RWPE2 (cell line): Measurements from ENCODE around the gene RGMA.

Experiments used
- ATAC-seq: fragments of 200-7000 bp; cut with Tn5 transposase; 3 replicates; pipeline ENCODE4 v1.9.1; 2021; ENCODE audit warnings: low read depth
- DNase-seq: peaks from one replicate; pipeline ENCODE4 v3.0.0-alpha.2; 2020; ENCODE audit warnings: low spot score
- H3K27ac ChIP-seq: fragments of 450-650 bp; 2 replicates; pipeline ENCODE4 v1.5.1; 2017; ENCODE audit warnings: mild to moderate bottlenecking; ENCODE audit not compliant: poor library complexity, severe bottlenecking
- H3K27me3 ChIP-seq: fragments of 250-450 bp; sonication (Bioruptor Pico); 2 replicates; pipeline ENCODE4 v1.5.1; 2021; ENCODE audit warnings: mild to moderate bottlenecking, moderate library complexity; ENCODE audit not compliant: insufficient read depth, poor library complexity, severe bottlenecking
- H3K36me3 ChIP-seq: fragments of 250-450 bp; sonication (Bioruptor Pico); 2 replicates; pipeline ENCODE4 v1.5.1; 2020; ENCODE audit warnings: low read depth, mild to moderate bottlenecking, moderate library complexity
- H3K4me1 ChIP-seq: fragments of 250-450 bp; sonication (Bioruptor Pico); 2 replicates; pipeline ENCODE4 v1.5.1; 2021; ENCODE audit warnings: mild to moderate bottlenecking, moderate library complexity; ENCODE audit not compliant: insufficient read depth, poor library complexity, severe bottlenecking
- H3K4me3 ChIP-seq: fragments of 250-450 bp; sonication (Bioruptor Pico); 2 replicates; pipeline ENCODE4 v1.5.1; 2021; ENCODE audit warnings: mild to moderate bottlenecking, moderate library complexity; ENCODE audit not compliant: severe bottlenecking
- H3K9me3 ChIP-seq: fragments of 250-450 bp; sonication (Bioruptor Pico); 2 replicates; pipeline ENCODE4 v1.5.1; 2021; ENCODE audit warnings: mild to moderate bottlenecking, moderate library complexity; ENCODE audit not compliant: severe bottlenecking
- TF ChIP-seq, protein P1 (sequence below): fragments of 450-650 bp; IDR thresholded peaks from one replicate; pipeline ENCODE4 v1.5.1; 2017; ENCODE audit warnings: mild to moderate bottlenecking, moderate library complexity; ENCODE audit not compliant: poor library complexity, severe bottlenecking

The RGMA gene

DNA sequence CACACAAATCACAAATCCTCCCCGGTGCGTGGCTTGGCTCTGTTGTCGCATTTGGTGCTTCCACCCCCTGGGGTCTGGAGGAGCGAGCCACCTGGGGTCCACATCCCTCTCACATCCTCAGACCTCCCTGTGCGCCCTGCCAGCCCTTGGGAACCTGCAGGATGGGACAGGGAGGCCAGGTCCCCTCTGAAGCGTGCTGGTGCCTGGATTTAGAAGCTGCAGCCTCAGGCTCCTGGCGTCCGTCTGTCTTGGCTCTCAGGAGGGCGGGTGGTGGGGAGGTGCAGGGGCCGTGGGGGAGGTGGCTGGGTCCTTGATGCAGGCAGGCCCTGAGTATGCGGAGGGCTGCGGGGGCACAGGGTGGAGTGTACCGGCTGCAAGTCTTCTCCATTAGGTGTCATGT is 38.4 kb downstream of the RGMA start:
- Histone ChIP-seq H3K27me3 (no peaks in the 10 kb centered on the region), H3K4me1 (no peaks in the 10 kb centered on the region), H3K4me3 (no peak overlapping the region), H3K36me3 (no peaks in the 10 kb centered on the region), H3K27ac (no peak overlapping the region), H3K9me3 (peaks cover 3% of the 10 kb centered on the region)
- no peak for ATAC-seq
- TF ChIP-seq, protein P1, sequence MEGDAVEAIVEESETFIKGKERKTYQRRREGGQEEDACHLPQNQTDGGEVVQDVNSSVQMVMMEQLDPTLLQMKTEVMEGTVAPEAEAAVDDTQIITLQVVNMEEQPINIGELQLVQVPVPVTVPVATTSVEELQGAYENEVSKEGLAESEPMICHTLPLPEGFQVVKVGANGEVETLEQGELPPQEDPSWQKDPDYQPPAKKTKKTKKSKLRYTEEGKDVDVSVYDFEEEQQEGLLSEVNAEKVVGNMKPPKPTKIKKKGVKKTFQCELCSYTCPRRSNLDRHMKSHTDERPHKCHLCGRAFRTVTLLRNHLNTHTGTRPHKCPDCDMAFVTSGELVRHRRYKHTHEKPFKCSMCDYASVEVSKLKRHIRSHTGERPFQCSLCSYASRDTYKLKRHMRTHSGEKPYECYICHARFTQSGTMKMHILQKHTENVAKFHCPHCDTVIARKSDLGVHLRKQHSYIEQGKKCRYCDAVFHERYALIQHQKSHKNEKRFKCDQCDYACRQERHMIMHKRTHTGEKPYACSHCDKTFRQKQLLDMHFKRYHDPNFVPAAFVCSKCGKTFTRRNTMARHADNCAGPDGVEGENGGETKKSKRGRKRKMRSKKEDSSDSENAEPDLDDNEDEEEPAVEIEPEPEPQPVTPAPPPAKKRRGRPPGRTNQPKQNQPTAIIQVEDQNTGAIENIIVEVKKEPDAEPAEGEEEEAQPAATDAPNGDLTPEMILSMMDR, result no peak
- no peak for DNase-seq

DNA sequence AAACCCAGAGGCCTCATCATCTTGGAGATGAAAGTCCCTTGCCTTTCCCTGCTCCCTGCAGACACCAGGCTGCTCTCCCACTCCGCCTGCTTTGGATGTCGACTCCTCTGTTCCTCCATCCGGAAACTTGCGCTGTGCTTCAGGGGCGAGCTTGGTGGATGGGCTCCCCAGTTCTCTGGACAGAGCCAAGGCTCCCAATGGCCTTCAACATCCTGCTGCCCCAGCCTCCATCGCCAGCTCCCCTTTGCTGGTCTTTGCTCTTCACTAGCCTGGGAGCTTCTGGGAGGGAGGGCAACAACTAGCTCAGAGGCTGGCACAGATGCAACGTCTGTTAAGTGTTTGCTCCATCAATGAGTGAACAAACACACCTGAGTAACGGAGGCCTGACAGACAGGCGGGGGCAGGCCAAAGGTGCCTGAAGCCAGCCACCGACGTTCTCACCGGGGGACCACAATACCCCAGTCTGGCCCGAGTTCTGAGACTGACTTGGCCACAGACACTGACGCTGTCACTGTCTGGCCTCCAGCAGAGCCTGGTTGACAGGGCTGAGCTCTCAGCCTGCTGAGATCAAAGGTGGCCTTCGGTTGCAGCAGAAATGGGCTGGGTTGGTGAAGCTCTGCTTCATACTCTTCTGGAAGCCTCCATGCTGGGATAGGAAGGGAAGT is 39.0 kb downstream of the RGMA start:
- Histone ChIP-seq H3K27me3 (no peaks in the 10 kb centered on the region), H3K36me3 (no peaks in the 10 kb centered on the region), H3K9me3 (peaks cover 3% of the 10 kb centered on the region), H3K4me3 (no peak overlapping the region), H3K27ac (no peak overlapping the region), H3K4me1 (no peaks in the 10 kb centered on the region)
- TF ChIP-seq, protein P1, result no peak
- DNase-seq (no peak), ATAC-seq (0 out of 3 replicates have a peak, but pooled peaks have one; percentile 10)

DNA sequence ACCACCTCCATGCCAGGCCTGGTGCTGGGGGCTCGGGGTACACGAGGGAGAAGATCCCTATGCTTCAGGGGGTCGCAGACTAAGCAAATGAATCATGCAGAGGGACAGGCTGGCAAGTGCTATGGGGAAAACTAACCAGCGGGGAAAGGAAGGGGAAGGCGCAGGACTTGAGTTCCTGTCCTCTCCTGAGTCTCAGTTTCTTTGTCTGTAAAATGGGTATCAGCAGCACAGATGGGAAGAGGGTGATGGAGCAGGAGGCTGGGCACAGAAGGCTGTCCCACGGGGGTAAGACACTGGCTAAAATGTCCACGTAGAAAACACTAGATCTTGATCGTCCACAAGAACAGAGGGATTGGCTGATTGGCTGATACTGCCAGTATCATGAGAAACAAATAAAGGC is 39.8 kb downstream of the RGMA start:
- no peak for ATAC-seq
- Histone ChIP-seq H3K27me3 (no peaks in the 10 kb centered on the region), H3K36me3 (no peaks in the 10 kb centered on the region), H3K4me1 (no peaks in the 10 kb centered on the region), H3K4me3 (no peak overlapping the region), H3K27ac (no peak overlapping the region), H3K9me3 (peaks cover 3% of the 10 kb centered on the region)
- no peak for DNase-seq
- TF ChIP-seq, protein P1, result no peak

DNA sequence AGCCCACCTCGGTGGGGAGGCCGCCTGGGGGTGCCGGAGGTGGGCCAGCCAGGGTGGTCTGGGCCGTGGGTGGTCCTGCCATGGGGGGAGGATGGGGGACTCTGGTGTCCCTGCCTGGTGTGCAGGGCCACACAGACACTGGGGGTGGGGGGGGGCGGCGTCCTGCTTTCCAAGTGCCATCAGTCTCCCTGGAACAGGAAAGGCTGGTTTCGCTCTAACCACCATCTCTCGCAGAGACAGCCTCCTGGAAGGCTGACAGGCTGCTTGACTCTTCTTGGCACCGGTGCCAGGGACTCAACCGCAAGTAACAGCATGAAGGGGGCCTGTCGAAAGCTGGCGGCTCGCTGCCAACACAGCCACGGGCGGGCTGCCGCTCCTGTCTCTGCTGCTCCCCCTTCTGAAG is 40.3 kb downstream of the RGMA start:
- H3K9me3 ChIP-seq, result peaks cover 3% of the 10 kb centered on the region
- no peaks in the 10 kb centered on the region for H3K36me3 ChIP-seq
- TF ChIP-seq, protein P1, result no peak
- H3K4me3 ChIP-seq, result no peak overlapping the region
- ATAC-seq (peak; percentile 54), DNase-seq (no peak)
- no peaks in the 10 kb centered on the region for H3K4me1 ChIP-seq
- H3K27me3 ChIP-seq, result no peaks in the 10 kb centered on the region
- no peak overlapping the region for H3K27ac ChIP-seq

DNA sequence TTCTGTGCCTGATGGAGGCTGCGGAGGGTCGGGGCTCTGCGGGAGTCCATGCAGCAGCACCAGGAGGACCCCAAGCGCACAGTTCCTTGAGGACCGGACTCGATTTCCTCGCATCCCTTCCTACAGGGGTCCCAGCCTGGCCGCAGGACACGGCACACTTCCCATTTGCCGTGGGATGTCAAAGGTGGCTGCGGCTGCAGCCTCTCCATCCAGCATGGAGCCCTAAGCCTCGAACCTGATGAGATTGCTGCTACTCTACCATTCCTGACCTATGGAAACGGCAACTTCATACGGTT is 40.6 kb downstream of the RGMA start:
- Histone ChIP-seq H3K27ac (no peak overlapping the region), H3K4me1 (no peaks in the 10 kb centered on the region), H3K27me3 (no peaks in the 10 kb centered on the region), H3K9me3 (peaks cover 3% of the 10 kb centered on the region), H3K36me3 (no peaks in the 10 kb centered on the region), H3K4me3 (no peak overlapping the region)
- TF ChIP-seq, protein P1, result no peak
- no peak for DNase-seq
- ATAC-seq, result no peak
